B cell (primary cell): ENCODE data around the gene DDX52. TPM values are rescaled to one million over a fixed set of nuclear protein-coding genes. Genes with fewer than 3 reads are reported as not detected.

ENCODE experiments used
- ATAC-seq: fragments of 200-7000 bp; cut with Tn5 transposase; one replicate; pipeline ENCODE4 v1.10.0; 2021; ENCODE audit warnings: low read depth, mild to moderate bottlenecking, moderate number of reproducible peaks, moderate library complexity
- CTCF ChIA-PET: fragments of 350-600 bp; sonication (Branson Sonifier 250); formaldehyde crosslinking; loops from one replicate; lab custom pipeline; 2021; ENCODE audit warnings: antibody characterized with exemption, inconsistent platforms; lab: Charles Lee
- POLR2A ChIA-PET: fragments of 350-600 bp; sonication (Branson Sonifier 250); formaldehyde crosslinking; loops from one replicate; lab custom pipeline; 2021; ENCODE audit warnings: antibody characterized with exemption; lab: Charles Lee
- DNase-seq: peaks from one replicate; pipeline ENCODE4 v3.0.0; 2013
- H2AFZ ChIP-seq: 2 replicates; pipeline ENCODE4 v1.6.1; 2012; ENCODE audit warnings: mild to moderate bottlenecking, low read depth, low read length; ENCODE audit not compliant: insufficient read depth, poor library complexity, severe bottlenecking
- H3K27ac ChIP-seq, 2 donors: 1 replicate in 1 of 2; 2 replicates in 1 of 2; pipeline ENCODE4 v1.5.1; 2012 to 2013; ENCODE audit warnings: low read length in 2 of 2, mild to moderate bottlenecking in 2 of 2, moderate library complexity in 1 of 2
- H3K27me3 ChIP-seq, 4 experiments: fragments of 200-600 bp in 1 of 4; sonication (generic) in 1 of 4; replicated peaks in 1 of 4; 1 replicate in 2 of 4; 2 replicates in 2 of 4; pipeline versions ENCODE4 v1.6.1 to v1.7.0; 2013 to 2016; ENCODE audit warnings: low read length in 3 of 4, mild to moderate bottlenecking in 2 of 4, mixed read lengths in 1 of 4, moderate library complexity in 1 of 4; ENCODE audit not compliant: insufficient read depth in 4 of 4, control insufficient read depth in 3 of 4; ENCODE audit errors: control extremely low read depth in 1 of 4
- H3K36me3 ChIP-seq, 2 experiments: replicated peaks in 1 of 2; 1 replicate in 1 of 2; 2 replicates in 1 of 2; pipeline versions ENCODE4 v1.6.1 to v1.7.1; 2013; ENCODE audit warnings: low read length in 1 of 2; ENCODE audit not compliant: insufficient read depth in 2 of 2, control insufficient read depth in 1 of 2; ENCODE audit errors: control extremely low read depth in 1 of 2, extremely low read depth in 1 of 2
- H3K4me1 ChIP-seq, 2 donors: fragments of 200-600 bp in 1 of 2; sonication (generic) in 1 of 2; 1 replicate in 1 of 2; 2 replicates in 1 of 2; pipeline versions ENCODE4 v1.5.1 to v1.6.1; 2013 to 2017; ENCODE audit warnings: low read length in 2 of 2; ENCODE audit not compliant: control insufficient read depth in 2 of 2, insufficient read depth in 2 of 2
- H3K4me2 ChIP-seq: replicated peaks from 2 replicates; pipeline ENCODE3; 2012; ENCODE audit warnings: mild to moderate bottlenecking, low read depth, low read length; ENCODE audit not compliant: poor library complexity, severe bottlenecking
- H3K4me3 ChIP-seq, 5 experiments: fragments of 200-600 bp in 1 of 5; sonication (generic) in 1 of 5; 1 replicate in 3 of 5; 2 replicates in 2 of 5; pipeline versions ENCODE4 v1.5.1 to v1.7.0; 2011 to 2016; ENCODE audit warnings: low read length in 4 of 5, mild to moderate bottlenecking in 4 of 5, low read depth in 2 of 5, control low read depth in 1 of 5, moderate library complexity in 1 of 5; ENCODE audit not compliant: insufficient read depth in 1 of 5; ENCODE audit errors: control extremely low read depth in 1 of 5, extremely low read depth in 1 of 5
- H3K79me2 ChIP-seq: fragments of 200-600 bp; sonication (generic); one replicate; pipeline ENCODE4 v1.6.0; 2016; ENCODE audit warnings: low read length; ENCODE audit not compliant: control insufficient read depth, insufficient read depth
- H3K9ac ChIP-seq: fragments of 200-600 bp; sonication (generic); 2 replicates; pipeline ENCODE4 v1.6.1; 2017; ENCODE audit warnings: mild to moderate bottlenecking, low read length, moderate library complexity
- H3K9me3 ChIP-seq, 3 donors: one replicate each; pipeline versions ENCODE4 v1.6.1 to v1.7.1; 2013; ENCODE audit warnings: low read length in 2 of 3; ENCODE audit not compliant: control insufficient read depth in 2 of 3, insufficient read depth in 1 of 3; ENCODE audit errors: control extremely low read depth in 1 of 3
- H4K20me1 ChIP-seq: 2 replicates; pipeline ENCODE4 v1.6.0; 2012; ENCODE audit warnings: mild to moderate bottlenecking, low read length; ENCODE audit not compliant: insufficient read depth, control insufficient read depth, poor library complexity, severe bottlenecking
- H3K27ac Mint-ChIP-seq: one replicate; pipeline ENCODE4 v1.8.0; 2021; ENCODE audit warnings: mixed read lengths
- H3K27me3 Mint-ChIP-seq: one replicate; pipeline ENCODE4 v1.8.0; 2021; ENCODE audit warnings: mixed read lengths
- H3K4me1 Mint-ChIP-seq: one replicate; pipeline ENCODE4 v1.8.0; 2021; ENCODE audit warnings: mixed read lengths
- H3K4me3 Mint-ChIP-seq: one replicate; pipeline ENCODE4 v1.8.0; 2021; ENCODE audit warnings: mixed read lengths
- H3K9me3 Mint-ChIP-seq: one replicate; pipeline ENCODE4 v1.8.0; 2022; ENCODE audit warnings: mixed read lengths; ENCODE audit not compliant: insufficient read depth
- CTCF ChIP-seq: fragments of 200-600 bp; IDR thresholded peaks from one replicate; pipeline ENCODE4 v1.8.0; 2022; ENCODE audit warnings: antibody characterized with exemption, mild to moderate bottlenecking
- EZH2 ChIP-seq: IDR thresholded peaks from 2 replicates; pipeline ENCODE4 v1.6.1; 2012; ENCODE audit warnings: borderline replicate concordance, low read depth, mild to moderate bottlenecking, moderate library complexity, low read length; ENCODE audit not compliant: insufficient read depth, poor library complexity, severe bottlenecking
- WGBS: methylation state at CpG from one replicate; pipeline ENCODE4 v1.1.5; 2013; ENCODE audit warnings: missing lambda C conversion rate; ENCODE audit not compliant: insufficient coverage; 5-methylcytosine and 5-hydroxymethylcytosine counted together
- intact Hi-C: fragments of 100-400 bp; cut with micrococcal nuclease; formaldehyde crosslinking; loops from one replicate; pipeline ENCODE4 v1.10.0; 2022
- polyA plus RNA-seq: library from polyadenylated mRNA; depleted of rRNA; stranded (reverse); fragments of >200 nt; gene quantifications from 2 replicates; pipeline ENCODE4 v1.2.3, GENCODE V29; 2012
- total RNA-seq, 2 donors: library from RNA; stranded (reverse); fragments of 120-200 nt in 1 of 2; gene quantifications; 1 replicate in 1 of 2; 2 replicates in 1 of 2; pipeline versions ENCODE4 v1.2.3 to v1.2.4, GENCODE V29; 2013 to 2022

Gene DDX52
- total and polyA plus RNA-seq, 2 donors (not counting 1 experiment from before 2014, with no cell fraction given): 5.7 to 38.2 TPM

GRCh38 chr17:37673386-37673785 is 30.1 kb upstream of the DDX52 start:
- ChIA-PET CTCF (interaction anchor here (1.1 kb wide), 1 partner anchor 27 kb away, joined by 3 read pairs; no protein-coding TSS in a partner anchor), POLR2A (no interaction called here)
- H3K4me1 Mint-ChIP-seq: no peaks in the 10 kb centered on the region
- H3K9me3 ChIP-seq: peaks cover 0 to 1% (median under 1%) of the 10 kb centered on the region in 3 donors
- H3K4me3 Mint-ChIP-seq: no peak overlapping the region
- no peak overlapping the region for H3K4me3 ChIP-seq
- H3K9me3 Mint-ChIP-seq: no peaks in the 10 kb centered on the region
- H3K27me3 ChIP-seq: peaks cover 0 to 5% (median 3%) of the 10 kb centered on the region in 4 experiments
- no peaks in the 10 kb centered on the region for H4K20me1 ChIP-seq
- no peaks in the 10 kb centered on the region for H3K36me3 ChIP-seq
- WGBS: 82% methylated on average over 1 of the region's 2 CpGs
- ATAC-seq: no peak
- no peak overlapping the region for H3K4me2 ChIP-seq
- no peaks in the 10 kb centered on the region for H3K4me1 ChIP-seq
- peaks cover 23% of the 10 kb centered on the region for H3K27me3 Mint-ChIP-seq
- intact Hi-C loops: no loop called here
- DNase-seq: no peak
- H3K79me2 ChIP-seq: no peaks in the 10 kb centered on the region
- H3K27ac Mint-ChIP-seq: no peak overlapping the region
- no peak overlapping the region for H3K27ac ChIP-seq
- H2AFZ ChIP-seq: no peak overlapping the region
- no peak overlapping the region for H3K9ac ChIP-seq
- TF ChIP-seq CTCF: no peak
- no peak for TF ChIP-seq EZH2

- Histone ChIP-seq H3K4me3 (no peak overlapping the region), H3K27ac (no peak overlapping the region), H3K27me3 (peaks cover 0 to 4% (median 0%) of the 10 kb centered on the region in 4 experiments), H3K4me2 (no peak overlapping the region), H3K79me2 (no peaks in the 10 kb centered on the region), H3K9ac (no peak overlapping the region), H3K9me3 (no peaks in the 10 kb centered on the region), H2AFZ (no peak overlapping the region), H4K20me1 (no peaks in the 10 kb centered on the region), H3K36me3 (no peaks in the 10 kb centered on the region), H3K4me1 (no peaks in the 10 kb centered on the region)
- intact Hi-C loops: no loop called here
- DNase-seq: no peak
- Mint-ChIP-seq H3K27ac (no peak overlapping the region), H3K4me3 (no peak overlapping the region), H3K9me3 (no peaks in the 10 kb centered on the region), H3K27me3 (peaks cover 21% of the 10 kb centered on the region), H3K4me1 (no peaks in the 10 kb centered on the region)
- no peak for ATAC-seq
- TF ChIP-seq EZH2: no peak
- no peak for TF ChIP-seq CTCF
- ChIA-PET POLR2A (no interaction called here), CTCF (interaction anchor here (0.8 to 1.1 kb wide), 3 partner anchors 9 to 143 kb away, joined by 3 read pairs; no protein-coding TSS in a partner anchor)
- 90% methylated on average over 2 of the region's 3 CpGs for WGBS
These were observed 29.4 kb upstream of the DDX52 start for GRCh38 chr17:37672548-37673078.
